GM19467 (cell line): ENCODE measurements around the gene ABCA8.

ENCODE experiments used
- ATAC-seq: cut with Tn5 transposase; IDR thresholded peaks from one replicate; pipeline ENCODE4 v1.9.1; 2021; ENCODE audit warnings: mild to moderate bottlenecking, moderate library complexity; ENCODE audit not compliant: unreplicated experiment

The ABCA8 gene

DNA sequence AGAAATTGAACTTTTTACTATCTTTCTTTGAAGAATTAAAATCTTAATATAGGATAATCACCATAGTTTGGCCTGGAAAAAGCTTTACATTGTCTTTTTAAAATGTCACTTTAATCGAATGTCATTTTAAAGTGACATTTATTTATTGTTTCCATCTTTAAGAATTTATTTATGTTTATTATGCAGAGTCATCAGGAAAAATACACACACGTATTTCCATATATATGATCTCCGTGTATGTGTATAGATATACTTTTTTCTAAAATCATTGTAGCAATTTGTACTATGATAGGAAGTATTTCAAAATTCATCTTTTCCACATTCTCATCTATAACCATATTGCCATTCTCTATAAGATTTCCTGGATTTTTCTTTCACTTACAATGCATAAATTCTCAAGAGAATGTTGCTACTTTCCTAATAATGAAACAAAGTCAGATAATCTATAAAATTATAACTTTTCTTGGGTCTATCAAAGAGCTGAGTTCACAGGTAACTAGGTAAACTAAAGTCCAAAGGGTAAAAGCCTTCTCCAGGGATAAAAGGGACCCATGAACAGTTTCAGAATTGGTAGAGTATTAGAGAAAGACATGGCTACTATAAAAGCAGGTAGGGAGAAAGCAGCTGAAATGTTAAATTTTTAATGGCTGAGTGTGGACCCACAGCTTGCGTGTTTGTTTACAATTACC lies 11.9 kb downstream of the ABCA8 start:
- ATAC-seq = no peak

DNA sequence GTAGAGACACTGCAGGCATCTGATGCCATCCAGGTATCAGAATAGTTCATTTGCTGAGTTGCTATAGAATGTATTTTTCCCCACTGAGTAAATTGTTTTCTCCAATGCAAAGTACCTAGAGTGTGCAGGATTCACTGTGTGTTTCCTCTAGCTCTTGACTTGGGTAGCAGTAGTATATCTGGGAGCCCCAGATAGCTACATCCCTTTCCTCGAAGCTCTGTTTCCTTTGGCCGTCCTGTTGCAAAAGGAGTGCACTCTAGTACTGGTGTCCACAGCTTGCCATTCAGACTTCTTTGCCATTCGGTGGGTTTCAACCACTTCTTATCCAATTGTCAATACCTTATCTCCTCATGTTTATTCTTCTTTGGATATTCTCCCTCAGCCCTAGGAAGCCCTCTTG lies 12.8 kb downstream of the ABCA8 start:
- ATAC-seq = no peak

DNA sequence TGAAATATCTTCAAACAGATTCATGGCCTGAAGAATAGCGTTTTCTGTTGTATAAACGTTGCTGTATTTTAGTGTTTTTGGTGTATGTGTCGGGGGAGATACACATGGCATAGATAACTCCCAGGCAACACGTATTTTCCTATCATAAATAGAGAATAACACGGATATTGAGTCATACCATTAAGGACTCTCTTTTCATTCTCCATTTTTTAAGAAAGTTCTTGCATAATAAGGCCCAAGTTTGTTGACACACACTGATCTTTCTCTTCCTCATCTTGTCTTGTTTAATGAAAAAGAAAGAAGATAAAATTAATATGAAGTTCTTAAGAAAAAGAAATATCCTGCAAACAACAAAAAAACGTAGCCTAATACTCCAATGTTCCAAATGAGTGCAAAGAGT lies 13.4 kb downstream of the ABCA8 start:
- no peak for ATAC-seq

DNA sequence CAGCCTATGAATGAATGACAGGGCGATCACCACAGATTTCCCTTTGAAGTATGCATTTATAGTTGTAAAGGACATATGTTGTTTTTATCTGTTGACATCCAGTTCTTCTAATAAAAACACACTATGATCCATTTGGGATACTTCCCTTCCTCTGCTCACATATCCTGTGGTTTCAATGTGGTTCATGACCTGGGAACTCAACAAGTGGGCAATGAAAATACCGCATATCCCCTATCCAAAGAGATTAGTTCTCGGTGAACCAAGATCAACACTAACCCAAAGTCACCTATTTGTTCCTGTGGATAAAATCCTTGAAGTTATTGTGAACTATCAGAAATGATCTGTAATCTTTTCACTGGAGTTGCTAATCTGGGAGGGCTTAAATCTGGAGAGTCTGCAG lies 16.0 kb downstream of the ABCA8 start:
- ATAC-seq = no peak

DNA sequence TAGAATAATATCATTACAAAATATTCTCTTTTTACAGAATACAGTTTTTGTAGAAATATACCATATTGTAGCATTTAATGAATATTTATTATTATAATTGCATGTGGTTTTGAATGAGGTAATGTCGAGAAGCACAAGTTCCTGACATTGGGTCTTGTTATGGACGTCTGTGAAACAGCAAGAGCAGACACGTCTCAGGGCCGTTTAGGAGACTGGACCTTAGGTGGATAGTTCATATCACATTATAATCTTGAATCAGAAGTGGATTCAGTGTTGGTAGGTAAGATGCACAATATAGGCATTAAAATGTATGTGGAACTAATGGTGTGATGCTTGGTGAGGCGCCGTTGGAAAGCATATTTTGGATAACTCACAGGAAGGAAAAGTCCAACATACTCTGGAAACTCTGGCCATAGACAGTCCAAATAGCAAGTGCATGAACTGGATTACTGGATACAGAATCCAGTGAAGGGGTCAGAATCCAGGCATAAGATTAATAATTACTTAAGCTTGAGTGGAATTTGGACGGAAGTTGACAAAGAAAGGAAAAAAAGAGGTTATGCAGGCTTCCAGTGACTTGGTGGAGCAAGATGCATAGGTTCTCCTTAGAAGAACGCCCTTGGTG lies 17.2 kb downstream of the ABCA8 start:
- no peak for ATAC-seq

DNA sequence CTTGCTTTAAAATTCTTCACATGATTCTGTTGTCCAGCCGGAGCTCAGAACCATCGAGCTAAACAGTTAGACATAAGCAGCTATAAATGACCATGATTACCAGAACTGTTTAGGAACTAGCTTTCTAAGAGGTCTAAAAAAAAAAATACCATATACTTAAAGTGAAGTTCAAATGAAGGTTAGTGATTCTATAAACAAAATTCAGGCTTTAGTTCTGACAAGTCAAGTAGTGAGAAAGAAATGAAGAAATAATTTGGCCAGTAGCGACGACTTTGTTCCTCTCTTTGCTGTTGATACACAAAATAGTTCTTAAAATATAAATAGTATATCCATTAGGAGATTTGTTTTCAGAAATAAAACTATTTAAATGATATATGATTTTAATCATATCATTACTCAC lies 27.7 kb downstream of the ABCA8 start:
- no peak for ATAC-seq

DNA sequence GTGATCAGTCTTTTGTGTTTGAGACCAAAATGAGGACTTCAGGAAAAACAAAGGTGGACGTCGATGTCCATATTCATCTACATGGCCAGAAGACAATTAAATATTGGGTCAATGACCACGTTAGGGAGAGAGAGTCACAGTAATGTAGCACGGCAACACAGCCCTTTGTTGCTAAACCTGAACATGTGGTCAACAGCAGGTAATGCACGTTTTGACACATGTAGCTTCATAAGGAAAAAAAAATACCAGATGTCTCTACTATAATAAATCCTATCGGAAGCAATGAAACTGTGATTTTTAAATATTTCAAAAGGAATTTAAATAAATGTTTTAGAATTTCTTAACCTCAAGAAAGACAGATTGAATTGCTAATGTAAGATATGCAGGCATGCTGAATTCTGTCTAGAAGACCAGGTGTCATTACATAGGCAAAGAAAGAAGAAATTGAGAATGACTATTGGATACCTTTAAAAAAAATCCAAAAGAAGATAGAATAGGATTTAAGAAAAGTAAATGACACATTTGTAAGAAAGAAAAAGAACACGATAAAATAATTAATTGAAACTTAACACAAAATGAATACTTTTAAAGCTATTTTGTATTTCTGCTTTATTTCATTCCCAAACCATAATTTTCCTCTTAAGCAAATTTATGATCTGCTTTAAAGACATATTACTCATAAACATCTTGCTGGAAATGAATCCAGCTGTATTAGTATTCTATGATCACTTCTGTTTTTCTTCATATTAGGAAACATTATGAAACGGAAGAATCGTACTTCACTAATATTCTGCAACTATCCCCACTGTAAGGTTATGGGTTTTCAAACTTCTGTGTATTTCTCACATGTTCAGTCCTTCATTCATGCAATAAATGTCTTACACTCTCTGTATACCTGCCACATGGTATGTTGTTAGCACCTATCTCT lies 30.1 kb downstream of the ABCA8 start:
- no peak for ATAC-seq

DNA sequence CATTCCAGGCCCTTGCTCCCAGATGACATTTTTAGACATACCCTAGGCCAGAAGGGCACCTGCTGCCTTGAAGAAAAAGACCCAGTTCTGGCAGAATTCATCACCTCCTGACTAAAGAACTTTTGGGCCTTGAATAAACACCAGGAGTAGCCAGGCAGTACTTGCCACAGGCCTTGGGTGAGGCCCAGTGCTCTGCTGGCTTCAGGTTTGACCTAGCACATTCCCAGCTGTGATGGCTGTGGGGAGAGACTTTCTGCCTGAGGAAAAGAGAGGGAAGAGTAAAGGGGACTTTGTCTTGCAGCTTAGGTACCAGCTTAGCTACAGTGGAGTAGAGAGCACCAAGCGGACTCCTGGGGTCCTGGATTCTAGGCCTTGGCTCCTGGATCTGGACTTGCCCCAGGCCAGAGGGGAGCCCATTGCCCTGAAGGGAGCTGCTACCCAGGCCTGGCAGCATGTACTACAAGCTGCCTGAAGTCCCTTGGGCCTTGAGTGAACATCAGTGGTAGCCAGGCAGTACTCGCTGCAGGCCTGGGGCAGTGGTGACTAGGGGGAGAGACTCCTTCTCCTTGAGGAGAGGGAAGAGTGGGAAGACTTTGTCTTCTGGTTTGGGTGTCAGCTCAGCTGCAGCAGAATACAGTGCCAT lies 44.3 kb downstream of the ABCA8 start:
- no peak for ATAC-seq

DNA sequence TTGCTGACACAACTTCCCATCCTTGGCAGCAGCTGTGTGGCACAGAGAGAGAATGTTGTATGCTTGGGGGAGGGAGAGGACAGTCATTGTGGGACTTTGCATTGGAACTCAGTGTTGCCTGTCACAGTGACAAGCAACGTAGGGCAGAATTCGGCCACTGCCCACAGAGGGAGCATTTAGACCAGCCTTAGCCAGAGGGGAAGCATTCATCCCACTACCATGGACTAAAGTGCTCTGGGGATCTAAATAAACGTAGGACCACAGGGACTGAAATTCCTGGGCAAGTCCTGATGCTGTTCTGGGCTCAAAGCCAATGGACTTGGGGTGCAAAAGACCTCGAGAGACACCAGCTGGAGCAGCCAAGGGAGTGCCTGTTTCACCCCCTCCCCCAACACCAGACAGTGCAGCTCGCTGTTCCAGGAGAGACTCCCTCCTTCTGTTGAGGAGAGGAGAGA lies 44.9 kb downstream of the ABCA8 start:
- no peak for ATAC-seq

DNA sequence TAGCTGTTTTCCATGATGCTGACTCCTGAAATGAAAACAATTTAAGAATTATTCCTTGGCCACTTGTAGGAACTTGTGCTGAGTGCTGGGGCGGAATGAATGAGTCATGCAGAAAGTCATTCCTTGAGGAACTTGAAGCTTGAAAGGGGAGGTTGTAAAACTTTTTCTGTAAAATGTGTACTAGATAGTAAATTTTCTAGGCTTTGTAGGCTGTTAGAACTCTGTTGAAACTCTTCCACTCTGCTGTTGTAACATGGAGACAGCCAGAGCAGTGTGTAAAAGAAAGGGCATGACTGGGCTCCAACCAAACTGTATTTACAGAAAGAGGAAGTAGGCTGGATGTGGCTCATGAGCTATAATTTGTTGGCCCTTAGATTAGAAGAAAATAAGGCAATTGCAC lies 46.1 kb downstream of the ABCA8 start:
- no peak for ATAC-seq

DNA sequence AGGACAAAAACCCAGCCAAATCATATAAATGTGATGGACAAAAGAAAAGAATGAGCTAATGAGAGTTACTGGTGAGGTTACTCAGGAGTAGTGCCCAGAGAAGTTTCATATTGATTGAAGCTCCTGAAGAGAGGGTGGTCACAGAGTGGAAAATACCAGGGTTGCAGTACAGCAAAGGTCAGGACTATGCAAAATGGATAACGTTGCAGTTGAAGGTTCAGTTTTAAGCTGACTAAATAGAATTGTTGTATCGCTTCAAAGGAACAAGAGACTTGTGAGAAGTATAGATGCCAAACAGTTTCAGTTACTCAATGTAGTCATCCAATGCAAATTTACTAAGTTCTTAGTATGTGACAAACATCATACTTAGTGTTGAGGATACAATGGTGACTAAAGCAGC lies 47.1 kb downstream of the ABCA8 start:
- no peak for ATAC-seq

DNA sequence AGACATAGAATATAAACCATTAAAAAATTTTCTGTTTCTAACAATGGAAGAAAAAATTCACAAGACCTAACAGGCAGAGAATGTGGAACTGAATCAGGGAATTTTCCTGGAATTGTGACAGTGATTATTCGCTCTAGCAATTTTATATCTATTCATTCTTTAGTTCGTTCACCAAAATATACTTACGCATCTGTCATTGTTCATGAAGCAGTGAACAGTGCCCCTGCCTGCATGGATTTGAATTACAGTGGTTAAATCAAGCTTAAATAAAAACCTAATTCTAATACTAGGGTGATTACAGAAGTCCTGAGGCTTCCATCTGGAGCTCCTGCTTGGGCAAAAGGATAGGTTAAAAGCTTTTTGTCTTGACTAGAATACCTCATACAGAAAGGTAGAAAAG lies 48.6 kb downstream of the ABCA8 start:
- no peak for ATAC-seq

DNA sequence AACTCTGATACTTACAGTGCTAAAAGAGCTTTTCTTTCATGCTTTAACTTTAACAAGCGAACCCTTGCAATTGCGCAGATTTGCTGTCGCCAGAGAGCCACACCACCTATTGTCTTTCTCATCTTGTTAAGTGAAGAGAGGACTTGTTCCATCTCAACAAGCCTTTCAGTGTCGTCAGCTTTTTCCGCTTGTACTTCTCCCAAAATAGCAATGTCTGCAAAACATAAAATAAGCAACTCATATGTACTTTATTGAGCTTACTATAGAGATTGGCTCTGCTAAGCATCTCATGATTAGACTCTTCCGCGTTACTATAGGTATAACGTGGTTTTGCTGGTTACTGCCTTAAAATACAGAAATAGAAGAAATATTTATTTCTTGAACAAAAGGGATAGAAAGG lies 51.9 kb downstream of the ABCA8 start:
- ATAC-seq = no peak

DNA sequence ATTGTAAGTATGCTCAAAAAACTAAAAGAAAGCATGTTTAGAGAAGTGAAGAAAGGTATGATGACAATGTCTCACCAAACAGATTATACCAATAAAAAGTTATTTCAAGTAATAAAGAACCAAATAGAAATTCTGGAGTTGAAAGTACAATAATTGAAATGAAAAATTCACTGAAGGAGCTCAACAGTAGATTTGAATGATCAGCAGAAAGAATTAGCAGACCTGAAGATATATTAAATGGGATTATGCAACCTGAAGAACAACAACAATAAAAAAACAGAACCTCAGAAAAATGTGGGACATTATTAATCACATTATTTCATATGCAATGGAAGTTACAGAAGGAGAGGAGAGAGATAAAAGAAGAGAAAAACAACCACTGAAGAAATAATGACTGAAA lies 57.6 kb downstream of the ABCA8 start:
- ATAC-seq = no peak

DNA sequence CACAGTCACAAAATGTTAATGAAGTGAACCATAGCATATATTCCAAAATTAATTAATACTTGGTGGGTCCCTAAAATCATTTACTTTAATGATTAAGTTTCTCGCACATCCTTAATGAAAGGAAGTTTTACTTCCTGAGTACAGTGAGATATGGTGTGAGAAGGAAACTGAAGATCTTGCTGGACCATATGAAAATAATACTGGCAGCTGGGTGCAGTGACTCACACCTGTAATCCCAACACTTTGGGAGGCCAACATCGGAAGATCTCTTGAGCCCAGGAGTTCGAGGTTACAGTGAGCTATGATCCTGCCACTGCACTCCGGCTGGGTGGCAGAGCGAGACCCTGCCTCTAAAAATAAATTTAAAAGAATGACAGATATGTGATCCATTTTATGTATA lies 62.5 kb downstream of the ABCA8 start:
- no peak for ATAC-seq

DNA sequence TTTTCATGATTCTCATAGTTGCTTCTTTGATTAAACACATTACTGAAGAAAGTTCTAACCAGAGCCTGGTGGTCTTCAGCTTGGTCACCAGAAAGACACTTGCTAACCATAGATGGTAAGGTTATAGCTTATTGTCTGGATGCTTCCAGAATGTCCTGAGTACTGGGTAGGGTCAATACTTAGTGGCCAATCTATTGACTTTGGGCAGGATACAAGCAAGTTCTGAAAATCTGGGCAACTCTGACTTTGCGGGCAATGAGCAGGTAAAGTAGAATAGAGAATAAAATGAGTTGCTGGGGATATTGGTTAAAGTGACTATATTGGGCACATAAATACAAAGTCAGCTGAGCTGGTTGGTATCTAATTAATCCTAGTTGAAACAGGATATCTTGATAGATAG lies 63.0 kb downstream of the ABCA8 start:
- ATAC-seq = no peak

DNA sequence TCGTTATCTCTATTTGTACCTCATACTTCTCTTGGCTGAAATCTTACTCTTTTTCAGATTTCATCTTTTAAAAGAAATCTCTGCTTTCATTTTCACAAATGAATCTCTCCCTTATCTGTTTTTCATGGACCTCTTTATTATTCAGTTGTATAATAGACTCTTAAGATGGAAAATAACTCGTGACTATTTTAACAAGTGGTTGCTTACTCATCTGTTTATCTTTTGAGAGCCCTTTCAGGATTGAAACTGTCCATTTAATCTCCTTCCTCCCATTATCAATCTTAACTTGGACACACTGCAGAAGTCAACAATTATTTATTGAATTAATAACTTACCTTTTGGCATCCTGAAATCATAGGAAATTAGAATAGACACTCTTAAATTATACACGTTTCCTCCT lies 68.8 kb downstream of the ABCA8 start:
- no peak for ATAC-seq

DNA sequence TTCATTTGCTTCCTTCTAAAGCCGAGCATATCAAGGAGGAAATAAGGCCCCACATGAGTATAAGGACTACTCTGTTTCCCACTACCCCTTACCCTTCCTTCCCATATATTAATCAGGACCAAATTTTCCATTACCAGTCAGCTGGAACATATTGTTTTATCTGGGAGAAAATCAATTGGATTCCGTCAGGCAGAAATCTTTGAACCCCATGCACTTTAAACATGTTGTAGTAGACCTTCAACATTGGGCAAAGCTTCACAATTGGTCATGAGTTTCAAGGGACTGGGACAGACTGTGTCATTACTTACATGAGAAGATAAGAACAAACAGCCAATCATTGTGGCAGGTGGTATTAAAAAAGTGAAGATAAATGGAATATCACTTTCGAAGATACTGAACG lies 70.3 kb downstream of the ABCA8 start:
- ATAC-seq = no peak

DNA sequence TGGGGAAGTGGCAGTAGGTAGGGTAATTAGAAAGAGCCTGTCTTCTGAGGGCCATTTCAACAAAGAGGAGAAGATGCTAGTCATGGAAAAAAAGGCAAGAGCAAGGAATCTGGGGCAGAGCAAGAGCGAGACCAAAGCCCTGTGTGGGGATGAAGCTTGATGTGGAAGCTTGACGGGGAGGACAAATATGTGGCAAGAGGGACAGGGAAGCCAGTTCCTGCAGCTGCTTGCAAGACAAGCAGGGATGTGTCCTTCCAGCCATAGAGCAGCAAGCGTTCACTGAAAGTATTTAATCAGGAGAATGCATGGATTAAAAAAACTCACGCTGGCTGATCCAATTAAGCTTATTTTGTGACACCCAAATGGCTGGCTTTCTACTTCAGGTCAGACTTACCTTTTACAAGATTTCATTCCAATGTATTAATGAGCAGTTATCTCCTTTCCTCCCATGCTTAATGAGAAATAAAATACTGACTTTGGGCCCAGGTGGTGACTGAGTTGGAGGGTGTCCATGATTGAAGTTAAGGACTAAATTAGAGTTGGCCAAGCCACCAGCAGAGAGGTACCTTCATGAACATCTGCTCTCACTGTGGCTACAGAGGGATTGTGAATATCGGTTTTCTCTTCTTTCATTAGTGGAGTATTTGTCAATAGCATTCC lies 76.8 kb downstream of the ABCA8 start:
- ATAC-seq = no peak

DNA sequence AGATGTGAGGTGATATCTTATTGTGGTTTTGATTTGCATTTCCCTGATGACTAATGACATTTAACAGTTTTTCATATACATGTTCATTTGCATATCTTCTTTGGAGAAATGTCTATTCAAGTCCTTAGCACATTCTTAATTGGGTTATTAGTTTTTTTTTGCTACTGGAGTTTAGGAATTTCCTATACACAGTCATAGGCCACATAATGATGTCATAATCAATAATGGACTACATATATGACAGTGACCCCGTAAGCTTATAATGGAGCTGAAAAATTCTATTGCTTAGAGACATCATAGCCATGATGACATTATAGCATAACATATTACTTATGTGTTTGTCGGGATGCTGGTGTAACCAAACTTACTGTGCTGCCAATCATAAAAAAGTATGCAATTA lies 83.7 kb downstream of the ABCA8 start:
- no peak for ATAC-seq

DNA sequence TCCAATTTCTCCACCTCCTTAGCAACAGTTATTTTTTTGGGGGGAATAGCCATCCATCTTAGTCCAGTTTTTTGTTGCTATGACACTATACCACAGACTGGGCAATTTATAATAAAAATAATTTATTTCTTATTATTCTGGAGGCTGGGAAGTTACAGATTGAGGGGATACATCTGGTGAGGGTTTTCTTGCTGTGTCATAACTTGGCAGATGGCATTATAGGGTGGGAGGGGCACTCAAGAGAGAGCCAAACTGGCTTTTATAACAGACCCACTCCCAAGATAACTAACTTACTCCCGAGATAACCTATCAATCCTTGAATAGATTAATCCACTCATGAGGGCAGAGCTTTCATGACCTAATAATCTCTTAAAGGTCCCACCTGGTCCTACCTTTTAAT lies 84.2 kb downstream of the ABCA8 start:
- ATAC-seq = no peak
